WTC11 (cell line): ENCODE data around the gene ZNF581. TPM values are rescaled to one million over a fixed set of nuclear protein-coding genes. Genes with fewer than 3 reads are reported as not detected.

Experiments
- ATF2 ChIP-seq: sonication (generic); formaldehyde crosslinking; IDR thresholded peaks from 2 replicates; pipeline ENCODE4 v1.8.1; 2022; ENCODE audit warnings: low read depth, missing genetic modification reagents, borderline replicate concordance
- CDX4 ChIP-seq: fragments of 250-450 bp; sonication (Bioruptor Pico); IDR thresholded peaks from 2 replicates; pipeline ENCODE4 v1.9.0; 2021; ENCODE audit warnings: moderate library complexity, mild to moderate bottlenecking, inconsistent platforms, borderline replicate concordance
- E2F5 ChIP-seq: sonication (generic); formaldehyde crosslinking; IDR thresholded peaks from 2 replicates; pipeline ENCODE4 v1.8.1; 2022; ENCODE audit warnings: mild to moderate bottlenecking, moderate library complexity, missing genetic modification reagents
- ESRRA ChIP-seq: sonication (generic); formaldehyde crosslinking; IDR thresholded peaks from 2 replicates; pipeline ENCODE4 v1.8.1; 2022; ENCODE audit warnings: mild to moderate bottlenecking, missing genetic modification reagents, borderline replicate concordance
- ETV6 ChIP-seq: sonication (generic); formaldehyde crosslinking; IDR thresholded peaks from 2 replicates; pipeline ENCODE4 v1.8.1; 2022; ENCODE audit warnings: mild to moderate bottlenecking, missing genetic modification reagents
- FOXP1 ChIP-seq: sonication (generic); formaldehyde crosslinking; IDR thresholded peaks from 2 replicates; pipeline ENCODE4 v1.8.0; 2022; ENCODE audit warnings: missing genetic modification reagents, mild to moderate bottlenecking, moderate library complexity, borderline replicate concordance
- GABPB1 ChIP-seq: sonication (generic); formaldehyde crosslinking; IDR thresholded peaks from 2 replicates; pipeline ENCODE4 v1.8.1; 2023; ENCODE audit warnings: mild to moderate bottlenecking, missing genetic modification reagents
- GTF2I ChIP-seq: fragments of 250-450 bp; sonication (Bioruptor Pico); conservative IDR thresholded peaks from 2 replicates; pipeline ENCODE4 v1.4.0; 2021; ENCODE audit warnings: mild to moderate bottlenecking
- HMGA2 ChIP-seq: fragments of 250-450 bp; sonication (Bioruptor Pico); IDR thresholded peaks from 2 replicates; pipeline ENCODE4 v1.4.0; 2021; ENCODE audit warnings: mild to moderate bottlenecking, moderate library complexity
- HMGXB4 ChIP-seq: sonication (generic); formaldehyde crosslinking; IDR thresholded peaks from 2 replicates; pipeline ENCODE4 v1.8.1; 2023; ENCODE audit warnings: mild to moderate bottlenecking, moderate library complexity, missing genetic modification reagents
- IRF2 ChIP-seq: sonication (generic); formaldehyde crosslinking; IDR thresholded peaks from 2 replicates; pipeline ENCODE4 v1.8.0; 2022; ENCODE audit warnings: low read depth, missing genetic modification reagents, borderline replicate concordance
- JAZF1 ChIP-seq: fragments of 250-450 bp; sonication (Bioruptor Pico); IDR thresholded peaks from 2 replicates; pipeline ENCODE4 v1.9.0; 2021; ENCODE audit warnings: moderate library complexity, mild to moderate bottlenecking, inconsistent platforms
- KAT7 ChIP-seq: sonication (generic); formaldehyde crosslinking; IDR thresholded peaks from 2 replicates; pipeline ENCODE4 v1.8.1; 2023; ENCODE audit warnings: missing genetic modification reagents, mild to moderate bottlenecking, borderline replicate concordance
- MAX ChIP-seq: sonication (generic); formaldehyde crosslinking; IDR thresholded peaks from 2 replicates; pipeline ENCODE4 v1.8.0; 2022; ENCODE audit warnings: mild to moderate bottlenecking, missing genetic modification reagents
- MLX ChIP-seq: sonication (generic); formaldehyde crosslinking; IDR thresholded peaks from 2 replicates; pipeline ENCODE4 v1.8.1; 2023; ENCODE audit warnings: mild to moderate bottlenecking, missing genetic modification reagents, moderate library complexity
- NFE2L1 ChIP-seq: sonication (generic); formaldehyde crosslinking; IDR thresholded peaks from 2 replicates; pipeline ENCODE4 v1.8.1; 2023; ENCODE audit warnings: missing genetic modification reagents
- NFYB ChIP-seq: sonication (generic); formaldehyde crosslinking; conservative IDR thresholded peaks from 2 replicates; pipeline ENCODE4 v1.8.0; 2022; ENCODE audit warnings: low read depth, missing genetic modification reagents
- PREB ChIP-seq: sonication (generic); formaldehyde crosslinking; IDR thresholded peaks from 2 replicates; pipeline ENCODE4 v1.8.1; 2022; ENCODE audit warnings: mild to moderate bottlenecking, missing genetic modification reagents, moderate library complexity, borderline replicate concordance
- PRRX2 ChIP-seq: fragments of 250-450 bp; sonication (Bioruptor Pico); IDR thresholded peaks from 2 replicates; pipeline ENCODE4 v1.8.0; 2021; ENCODE audit warnings: mild to moderate bottlenecking
- RELA ChIP-seq: sonication (generic); formaldehyde crosslinking; IDR thresholded peaks from 2 replicates; pipeline ENCODE4 v1.8.1; 2022; ENCODE audit warnings: missing genetic modification reagents, mild to moderate bottlenecking, borderline replicate concordance
- SMAD4 ChIP-seq: sonication (generic); formaldehyde crosslinking; IDR thresholded peaks from 2 replicates; pipeline ENCODE4 v1.8.0; 2022; ENCODE audit warnings: mild to moderate bottlenecking, missing genetic modification reagents
- TCF7 ChIP-seq: sonication (generic); formaldehyde crosslinking; IDR thresholded peaks from 2 replicates; pipeline ENCODE4 v1.8.0; 2022; ENCODE audit warnings: mild to moderate bottlenecking, low read depth, missing genetic modification reagents, moderate library complexity
- TEAD1 ChIP-seq: sonication (generic); formaldehyde crosslinking; IDR thresholded peaks from 2 replicates; pipeline ENCODE4 v1.8.0; 2022; ENCODE audit warnings: mild to moderate bottlenecking, missing genetic modification reagents
- TEAD4 ChIP-seq: sonication (generic); formaldehyde crosslinking; IDR thresholded peaks from 2 replicates; pipeline ENCODE4 v1.8.0; 2022; ENCODE audit warnings: mild to moderate bottlenecking, missing genetic modification reagents
- TP53 ChIP-seq: sonication (generic); formaldehyde crosslinking; IDR thresholded peaks from 2 replicates; pipeline ENCODE4 v1.8.1; 2023; ENCODE audit warnings: mild to moderate bottlenecking, missing genetic modification reagents
- ZNF232 ChIP-seq: sonication (generic); formaldehyde crosslinking; IDR thresholded peaks from 2 replicates; pipeline ENCODE4 v1.8.0; 2022; ENCODE audit warnings: mild to moderate bottlenecking, missing genetic modification reagents
- ZNF423 ChIP-seq: fragments of 250-450 bp; sonication (Bioruptor Pico); IDR thresholded peaks from 2 replicates; pipeline ENCODE4 v2.1.2; 2022; ENCODE audit warnings: mild to moderate bottlenecking, moderate library complexity
- ZNF425 ChIP-seq: fragments of 250-450 bp; sonication (Bioruptor Pico); conservative IDR thresholded peaks from 2 replicates; pipeline ENCODE4 v1.9.0; 2021; ENCODE audit warnings: mild to moderate bottlenecking
- total RNA-seq: library from RNA; stranded (reverse); gene quantifications from 3 replicates; pipeline ENCODE4 v1.2.3, GENCODE V29; 2021

Gene ZNF581
- total RNA-seq, 1 experiment from 2014 or later = 100 TPM

GRCh38 chr19:55674841-55675660 lies 31.6 kb downstream of the ZNF581 start, which contains the start of gene EPN1 (continued):
- TF ChIP-seq TP53 (CRISPR knock-in tag) (no peak), GTF2I (CRISPR knock-in tag) (no peak), ESRRA (CRISPR knock-in tag) (peak; percentile 79; the same call in 1 of the 2 replicates), HMGA2 (CRISPR knock-in tag) (no peak), ZNF423 (no peak), ETV6 (CRISPR knock-in tag) (peak; percentile 95), ATF2 (CRISPR knock-in tag) (no peak), TEAD1 (peak; percentile 46; the same call in 1 of the 2 replicates), ZNF425 (CRISPR knock-in tag) (no peak), TEAD4 (CRISPR knock-in tag) (0 out of 2 replicates have a peak, but pooled peaks have one; percentile 41), NFE2L1 (CRISPR knock-in tag) (peak; percentile 64; the same call in 1 of the 2 replicates), FOXP1 (CRISPR knock-in tag) (peak; percentile 65; the same call in 1 of the 2 replicates), NFYB (CRISPR knock-in tag) (no peak), HMGXB4 (CRISPR knock-in tag) (peak; percentile 64; the same call in 1 of the 2 replicates), MLX (CRISPR knock-in tag) (no peak), E2F5 (CRISPR knock-in tag) (peak; percentile 89), TCF7 (CRISPR knock-in tag) (no peak), PREB (CRISPR knock-in tag) (no peak), PRRX2 (peak; percentile 29; the same call in 1 of the 2 replicates), SMAD4 (no peak), GABPB1 (peak; percentile 82), IRF2 (CRISPR knock-in tag) (no peak), JAZF1 (CRISPR knock-in tag) (no peak), CDX4 (CRISPR knock-in tag) (no peak; the same call in 1 of the 2 replicates), KAT7 (CRISPR knock-in tag) (no peak), RELA (peak; percentile 49; the same call in 1 of the 2 replicates), ZNF232 (no peak), MAX (CRISPR knock-in tag) (peak; percentile 70)
